Neural crest cell (in vitro differentiated cells): ENCODE results near the gene CCDC181. TPM values are rescaled to one million over a fixed set of nuclear protein-coding genes. Genes with fewer than 3 reads are reported as not detected.
A peak's percentile ranks its signal among the peaks of the same experiment; 100 is the strongest.
"Not testable (repeated sequence)": the region's sequence is repeated elsewhere in the genome, so short reads cannot be mapped to it uniquely, and the experiment has no call there.

ENCODE experiments used
- DNase-seq: peaks from one replicate; pipeline ENCODE4 v3.0.0; 2021; ENCODE audit warnings: low read depth, mixed read lengths, low spot score
- H3K27ac Mint-ChIP-seq: one replicate; pipeline ENCODE4 v1.8.0; 2021; ENCODE audit warnings: mild to moderate bottlenecking, mixed read lengths; ENCODE audit not compliant: unreplicated experiment
- H3K27me3 Mint-ChIP-seq: 2 replicates; pipeline ENCODE4 v1.8.0; 2021; ENCODE audit warnings: low read depth, mild to moderate bottlenecking, mixed read lengths
- H3K36me3 Mint-ChIP-seq: 2 replicates; pipeline ENCODE4 v1.8.0; 2021; ENCODE audit warnings: low read depth, mild to moderate bottlenecking, mixed read lengths
- H3K4me1 Mint-ChIP-seq: 2 replicates; pipeline ENCODE4 v1.8.0; 2021; ENCODE audit warnings: mixed read lengths
- H3K4me3 Mint-ChIP-seq: one replicate; pipeline ENCODE4 v1.8.0; 2021; ENCODE audit warnings: mild to moderate bottlenecking, mixed read lengths
- H3K9me3 Mint-ChIP-seq: 2 replicates; pipeline ENCODE4 v1.8.0; 2021; ENCODE audit warnings: mixed read lengths
- CTCF ChIP-seq: fragments of 200-600 bp; sonication (generic); conservative IDR thresholded peaks from 2 replicates; pipeline ENCODE4 v1.5.0; 2021; ENCODE audit warnings: antibody characterized with exemption, mild to moderate bottlenecking
- total RNA-seq: library from RNA; stranded (reverse); gene quantifications from 2 replicates; pipeline ENCODE4 v1.2.1, GENCODE V29; 2021

Gene CCDC181
- total RNA-seq, 1 donor from 2014 or later: 7.5 TPM

GRCh38 chr1:169443923-169444322, 16.6 kb upstream of the CCDC181 start:
- no peak for TF ChIP-seq CTCF
- Mint-ChIP-seq H3K9me3 (peaks cover 4% of the 10 kb centered on the region), H3K27ac (no peak overlapping the region), H3K4me3 (no peak overlapping the region), H3K27me3 (peaks cover 24% of the 10 kb centered on the region), H3K4me1 (no peaks in the 10 kb centered on the region), H3K36me3 (no peaks in the 10 kb centered on the region)
- no peak for DNase-seq

- Mint-ChIP-seq H3K27me3 (peaks cover 14% of the 10 kb centered on the region), H3K27ac (no peak overlapping the region), H3K4me1 (peaks cover 18% of the 10 kb centered on the region), H3K9me3 (peaks cover 3% of the 10 kb centered on the region), H3K4me3 (peak overlapping the region; percentile 99), H3K36me3 (no peaks in the 10 kb centered on the region)
- DNase-seq: no peak
- TF ChIP-seq CTCF: no peak
Measured at GRCh38 chr1:169426174-169426705, 1.0 kb downstream of the CCDC181 start.

GRCh38 chr1:169421309-169421708, 6.0 kb downstream of the CCDC181 start:
- DNase-seq: no peak
- Mint-ChIP-seq H3K4me3 (no peak overlapping the region), H3K4me1 (peaks cover 4% of the 10 kb centered on the region), H3K36me3 (no peaks in the 10 kb centered on the region), H3K27me3 (no peaks in the 10 kb centered on the region), H3K9me3 (no peaks in the 10 kb centered on the region), H3K27ac (no peak overlapping the region)
- TF ChIP-seq CTCF: no peak

GRCh38 chr1:169414952-169415351, 12.3 kb downstream of the CCDC181 start:
- Mint-ChIP-seq H3K4me3 (no peak overlapping the region), H3K27ac (no peak overlapping the region), H3K36me3 (peaks cover 28% of the 10 kb centered on the region), H3K9me3 (peaks cover 17% of the 10 kb centered on the region), H3K4me1 (no peaks in the 10 kb centered on the region), H3K27me3 (no peaks in the 10 kb centered on the region)
- no peak for TF ChIP-seq CTCF
- no peak for DNase-seq

GRCh38 chr1:169408340-169408739, 18.9 kb downstream of the CCDC181 start:
- H3K4me3 Mint-ChIP-seq, H3K27ac Mint-ChIP-seq, H3K4me1 Mint-ChIP-seq, H3K27me3 Mint-ChIP-seq, DNase-seq: not testable (repeated sequence)
- Mint-ChIP-seq H3K9me3 (peaks cover 26% of the 10 kb centered on the region), H3K36me3 (peaks cover 63% of the 10 kb centered on the region)

GRCh38 chr1:169402578-169402977, 24.7 kb downstream of the CCDC181 start:
- not testable (repeated sequence) for DNase-seq, H3K4me1 Mint-ChIP-seq, H3K27me3 Mint-ChIP-seq, H3K4me3 Mint-ChIP-seq, H3K27ac Mint-ChIP-seq
- Mint-ChIP-seq H3K9me3 (peaks cover 18% of the 10 kb centered on the region), H3K36me3 (peaks cover 63% of the 10 kb centered on the region)
